Erythroblast (primary cell): ENCODE data around the gene GFY.

ENCODE experiments used
- GATA1 ChIP-seq: IDR thresholded peaks from 2 replicates; pipeline ENCODE4 v1.6.1; 2011; ENCODE audit warnings: low read depth, mild to moderate bottlenecking, control low read depth, low read length, moderate library complexity
- POLR2A ChIP-seq: IDR thresholded peaks from 2 replicates; pipeline ENCODE4 v1.6.1; 2011; ENCODE audit warnings: mild to moderate bottlenecking, low read length

DNA sequence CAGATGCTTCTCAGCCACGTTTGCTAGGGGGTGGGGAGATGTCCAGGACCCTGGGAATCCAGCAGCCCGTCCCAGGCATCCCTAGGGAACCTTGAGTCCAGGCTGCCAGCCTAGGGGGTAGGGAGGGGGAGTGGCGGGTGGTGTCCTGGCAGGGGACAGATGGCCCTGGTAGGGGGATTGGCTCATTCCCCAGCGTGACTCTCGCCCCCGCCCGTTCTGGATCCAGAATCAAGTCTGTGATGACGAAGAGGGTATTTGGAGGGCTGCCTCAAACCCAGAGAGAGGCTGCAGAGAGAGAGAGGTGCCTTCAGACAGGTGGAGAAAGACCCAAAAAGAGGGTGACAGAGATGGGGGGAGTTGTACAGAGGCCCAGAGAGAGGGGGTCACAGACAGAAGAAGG is 12.0 kb downstream of the GFY start:
- TF ChIP-seq POLR2A (no peak), GATA1 (no peak)
